Measurements from ENCODE around the gene CDKN3.
"Not testable (repeated sequence)": the region's sequence is repeated elsewhere in the genome, so short reads cannot be mapped to it uniquely, and the experiment has no call there.

Gene CDKN3

DNA sequence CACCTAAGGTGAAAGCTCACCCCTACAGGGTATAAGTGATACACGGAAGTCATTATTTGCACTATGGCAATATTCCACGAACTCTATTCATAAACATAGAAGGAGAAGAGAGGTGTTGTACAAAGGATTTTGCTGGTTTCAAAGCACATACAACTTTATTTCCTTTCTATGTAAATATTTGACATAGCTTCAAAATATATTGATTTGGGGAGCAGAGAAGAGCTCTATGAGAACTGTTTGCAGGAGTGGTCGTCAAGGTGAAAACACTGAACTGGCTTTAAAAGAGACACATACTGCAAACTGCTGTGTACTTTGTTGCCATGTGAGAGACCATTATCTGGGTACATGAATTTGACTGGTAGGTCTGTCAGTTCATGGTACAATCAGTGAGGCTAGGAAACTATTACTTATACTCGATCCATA, 27.7 kb downstream of the CDKN3 start:
- DNase-seq (ENCODE audit: low read depth in 2 of 2) = no peak

DNA sequence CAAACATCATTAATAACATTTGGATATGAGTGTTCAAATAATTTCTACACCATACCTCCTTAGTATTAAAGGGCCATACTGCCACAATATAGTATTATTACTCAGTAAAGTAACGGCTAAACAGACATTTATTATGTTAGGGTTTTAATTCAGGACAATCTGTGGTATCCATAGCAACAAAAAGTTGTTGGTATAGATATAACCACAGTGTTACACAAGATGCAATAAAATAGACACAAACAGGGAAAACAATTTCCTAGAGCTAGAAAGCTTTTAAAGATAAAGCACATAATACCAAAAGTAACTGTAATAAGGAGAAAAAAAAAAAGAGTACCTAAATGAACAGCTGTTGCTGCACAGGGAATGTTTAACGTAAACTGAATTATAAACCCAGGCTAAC, 28.3 kb downstream of the CDKN3 start:
- DNase-seq (ENCODE audit: low read depth in 2 of 2) = no peak

DNA sequence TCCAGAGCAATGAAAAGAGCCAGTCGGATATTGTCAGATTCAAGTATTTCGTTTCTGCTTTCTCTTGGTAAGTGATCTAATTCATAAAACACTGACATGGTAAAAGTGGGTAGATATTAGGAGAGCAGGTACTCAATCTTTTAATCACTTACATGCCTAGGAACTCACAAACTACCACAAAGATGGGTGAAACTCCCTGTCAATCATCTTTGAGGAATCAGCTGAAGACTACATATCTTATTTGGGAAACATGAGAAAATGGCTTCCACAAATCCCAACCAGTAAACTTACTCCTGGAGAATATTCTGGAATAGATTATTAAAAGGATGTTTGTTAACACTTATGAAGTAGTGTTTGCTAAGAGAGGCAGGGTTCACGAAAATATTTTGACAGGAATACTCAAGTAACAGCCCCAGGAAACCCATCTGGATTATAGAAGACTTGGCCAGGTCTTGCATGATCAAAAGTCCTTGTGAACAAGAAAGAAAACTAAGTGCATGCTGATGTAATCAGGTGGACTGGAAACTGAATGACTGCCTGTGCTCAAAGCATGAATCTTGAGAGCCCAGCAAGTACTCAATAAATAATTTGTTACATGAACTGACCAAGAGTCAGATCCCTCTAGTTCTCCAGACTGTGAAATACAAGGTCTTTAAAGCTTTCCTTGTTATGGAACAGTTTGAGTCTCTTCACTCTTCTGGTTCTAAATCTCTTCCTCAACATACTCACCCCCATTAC, 28.9 kb downstream of the CDKN3 start:
- DNase-seq (ENCODE audit: low read depth in 2 of 2) = no peak

DNA sequence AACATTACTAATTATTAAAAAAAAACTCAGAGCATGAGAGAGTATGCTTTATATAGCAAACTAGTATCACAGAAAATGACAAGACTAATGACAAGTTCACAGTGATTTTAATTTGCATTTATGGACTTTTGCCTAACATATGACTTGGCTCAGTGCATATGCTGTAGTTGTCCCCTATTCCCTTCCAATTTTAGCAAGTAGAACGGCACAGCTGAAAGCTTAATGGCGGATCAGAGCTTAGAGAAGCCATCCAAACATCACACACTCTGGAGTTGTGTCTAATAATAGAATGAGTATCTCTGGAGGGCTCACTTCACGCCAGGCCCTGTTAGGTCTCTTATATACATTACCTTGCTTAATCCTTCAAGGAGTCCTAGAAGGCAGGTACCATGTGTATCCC, 31.1 kb downstream of the CDKN3 start:
- no peak for DNase-seq (ENCODE audit: low read depth in 2 of 2)

DNA sequence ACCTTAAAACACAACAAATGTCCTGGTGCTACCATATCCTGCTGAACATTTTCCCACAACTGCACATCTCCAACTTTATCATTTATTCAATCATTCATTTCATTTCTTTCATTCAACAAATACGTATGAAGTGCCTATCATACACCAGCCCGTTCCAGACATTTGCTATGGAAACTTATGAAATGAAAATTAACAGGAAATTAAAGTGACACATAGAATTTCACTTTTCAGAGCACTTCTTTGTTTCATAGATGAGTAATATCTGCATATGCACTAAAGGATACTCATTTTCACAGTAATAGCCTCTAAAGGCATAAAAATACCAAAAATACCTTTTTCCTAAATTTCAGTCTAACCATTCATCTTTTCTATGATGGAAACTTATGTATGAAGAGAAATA, 31.7 kb downstream of the CDKN3 start:
- no peak for DNase-seq (ENCODE audit: low read depth in 2 of 2)

DNA sequence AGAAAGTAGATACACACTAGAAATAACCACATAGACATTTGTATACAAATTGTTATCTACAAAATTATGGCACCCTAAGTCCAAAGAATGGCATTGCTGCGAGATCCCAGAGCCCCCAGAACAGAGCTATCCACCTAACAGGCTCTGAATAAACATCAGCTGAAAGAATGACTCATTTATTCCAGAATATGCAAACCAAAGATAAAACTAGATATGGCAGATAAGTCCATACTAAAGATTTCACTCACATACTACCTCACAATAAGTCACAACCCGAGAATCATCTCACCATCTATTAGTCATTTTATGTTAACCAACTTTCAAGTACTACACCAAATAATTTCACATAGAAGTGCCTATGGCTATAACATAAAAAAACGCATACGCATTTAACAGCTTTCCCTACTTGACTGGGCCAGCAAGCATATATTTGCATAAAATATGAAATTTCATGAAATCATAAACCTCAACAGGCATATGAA, 38.7 kb downstream of the CDKN3 start:
- DNase-seq (ENCODE audit: low read depth in 2 of 2) = no peak

DNA sequence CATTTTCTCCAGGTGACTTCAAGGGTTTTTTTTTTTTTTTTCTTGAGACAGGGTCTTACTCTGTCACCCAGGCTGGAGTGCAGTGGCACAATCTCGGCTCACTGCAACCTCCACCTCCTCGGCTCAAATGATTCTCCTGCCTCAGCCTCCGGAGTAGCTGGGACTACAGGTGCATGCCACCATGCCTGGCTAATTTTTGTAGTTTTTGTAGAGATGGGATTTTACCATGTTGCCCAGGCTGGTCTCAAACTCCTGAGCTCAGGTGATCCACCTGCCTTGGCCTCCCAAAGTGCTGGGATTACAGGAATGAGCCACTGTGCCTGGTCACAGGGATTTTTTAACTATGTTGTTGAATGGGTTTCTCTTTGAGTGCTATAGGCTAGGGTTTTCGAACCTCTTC, 41.1 kb downstream of the CDKN3 start:
- DNase-seq (ENCODE audit: low read depth in 2 of 2) = not testable (repeated sequence)

DNA sequence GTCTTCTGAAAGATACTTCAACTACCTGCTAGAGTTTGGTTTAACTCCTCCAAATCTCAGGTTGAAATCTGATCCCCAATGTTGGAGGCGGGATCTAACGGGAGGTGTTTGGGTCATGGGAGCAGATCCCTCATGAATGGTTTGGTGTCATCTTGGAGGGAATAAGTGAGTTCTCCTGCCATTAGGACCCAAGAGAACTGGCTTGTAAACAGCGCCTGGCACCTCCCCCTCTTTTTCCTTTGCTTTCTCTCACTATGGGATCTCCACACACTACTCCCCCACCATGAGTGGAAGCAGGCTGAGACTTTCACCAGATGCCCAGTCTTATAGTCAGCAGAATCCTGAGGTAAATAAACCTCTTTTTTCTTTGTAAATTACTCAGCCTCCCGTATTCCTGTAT, 41.9 kb downstream of the CDKN3 start:
- no peak for DNase-seq (ENCODE audit: low read depth in 2 of 2)

DNA sequence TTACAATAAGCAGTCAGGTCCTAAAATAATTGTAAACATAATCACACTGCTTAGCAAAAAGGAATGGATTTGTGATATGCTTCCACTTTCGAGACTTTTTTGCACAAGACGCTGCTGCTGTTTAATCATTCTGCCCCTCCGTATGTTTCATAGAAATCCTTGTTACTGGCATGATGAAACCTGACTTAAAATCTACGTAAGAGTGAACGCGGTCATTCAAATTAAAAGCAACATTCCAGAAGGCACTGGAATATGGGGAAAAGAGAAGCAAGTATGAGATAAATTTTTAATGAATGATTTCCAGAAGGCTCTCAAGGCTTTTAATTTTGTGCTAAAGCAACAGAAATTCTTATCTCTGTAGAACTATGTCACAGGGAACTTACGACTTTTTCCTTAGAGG, 43.2 kb downstream of the CDKN3 start:
- no peak for DNase-seq (ENCODE audit: low read depth in 2 of 2)

DNA sequence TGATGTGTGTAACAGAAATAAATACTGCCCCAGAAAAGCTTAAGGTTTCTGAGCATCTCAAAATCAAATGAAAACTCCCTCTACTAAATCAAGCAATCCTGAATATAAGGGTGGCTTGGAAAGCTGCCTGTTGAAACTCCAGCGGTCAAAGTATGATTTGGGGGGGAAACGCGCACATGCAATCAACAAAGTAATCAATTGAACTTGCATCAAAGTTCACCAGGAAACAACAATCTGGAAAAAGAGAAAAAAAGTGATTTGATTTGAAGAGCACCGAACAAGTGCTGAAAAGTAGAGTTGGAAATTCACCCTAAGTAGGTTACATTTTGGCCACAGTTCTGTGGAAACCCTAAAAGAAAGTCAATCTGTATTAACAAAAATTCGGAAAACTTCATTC, 43.7 kb downstream of the CDKN3 start:
- DNase-seq (ENCODE audit: low read depth in 2 of 2) = no peak

DNA sequence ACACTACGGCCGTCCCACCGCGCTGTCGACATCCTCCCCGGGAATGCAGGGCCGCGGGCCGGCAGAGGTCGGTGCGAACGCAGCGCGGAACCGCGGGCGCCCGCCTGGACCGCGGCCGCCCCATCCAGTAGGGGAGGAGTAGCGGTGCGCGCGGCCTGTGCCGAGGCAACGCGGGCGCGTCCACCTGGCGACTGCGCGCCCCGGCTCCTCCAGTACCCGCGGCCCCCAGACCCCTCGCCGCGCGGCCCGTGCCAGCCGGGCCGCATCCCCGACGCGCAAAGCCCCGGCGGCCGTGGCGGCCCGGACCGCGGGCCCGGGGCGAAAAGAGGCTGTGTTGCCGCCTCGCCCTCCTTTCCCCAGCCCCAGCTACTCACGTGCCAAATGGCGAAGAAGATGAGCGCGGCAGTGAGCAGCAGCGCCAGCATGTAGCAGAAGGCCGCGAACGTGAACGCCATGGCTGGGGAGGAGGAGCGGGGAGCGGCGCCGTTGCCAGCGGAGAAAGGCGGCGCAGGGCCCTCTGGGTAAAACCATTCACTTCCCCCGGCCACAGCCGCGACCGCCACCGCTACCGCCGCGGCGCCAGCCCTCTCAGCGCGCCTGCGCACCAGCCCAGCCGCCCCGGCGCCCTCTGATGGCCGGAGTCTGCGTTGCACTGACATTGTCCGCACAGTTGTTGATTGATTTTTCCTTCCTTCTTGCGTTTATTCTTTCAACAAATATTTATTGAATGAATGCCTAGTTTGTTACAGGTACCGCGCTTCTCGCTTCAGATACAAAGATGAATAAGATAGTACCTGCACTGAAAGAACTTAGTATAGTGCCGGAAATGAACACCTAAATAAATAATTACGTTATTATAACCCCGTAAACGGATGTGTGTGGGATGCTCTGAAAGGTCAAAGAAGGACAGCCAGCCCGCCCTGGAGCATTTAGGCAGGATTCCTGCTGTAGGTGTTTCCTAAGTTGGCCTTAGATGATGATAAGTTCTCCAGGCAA, 44.4 kb downstream of the CDKN3 start, which contains the start of gene CNIH1:
Gene CNIH1, minus strand, starts transcription at position 502 of the 996 bp plus-strand sequence. Its CDS starts 47 bp downstream, at position 455.
- DNase-seq (ENCODE audit: low read depth in 2 of 2) = peak; percentile 84 to 86

DNA sequence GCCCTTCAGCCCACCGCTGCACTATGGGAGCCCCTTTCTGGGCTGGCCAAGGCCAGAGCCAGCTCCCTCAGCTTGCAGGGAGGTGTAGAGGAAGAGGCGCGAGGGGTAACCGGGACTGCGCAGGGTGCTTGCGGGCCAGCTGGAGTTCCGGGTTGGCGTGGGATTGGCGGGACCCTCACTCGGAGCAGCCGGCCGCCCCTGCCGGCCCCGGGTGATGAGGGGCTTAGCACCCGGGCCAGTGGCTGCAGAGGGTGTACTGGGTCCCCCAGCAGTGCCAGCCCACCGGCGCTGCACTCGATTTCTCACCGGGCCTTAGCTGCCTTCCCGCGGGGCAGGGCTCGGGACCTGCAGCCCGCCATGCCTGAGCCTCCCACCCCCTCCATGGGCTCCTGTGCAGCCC, 46.2 kb downstream of the CDKN3 start:
- not testable (repeated sequence) for DNase-seq (ENCODE audit: low read depth in 2 of 2)

DNA sequence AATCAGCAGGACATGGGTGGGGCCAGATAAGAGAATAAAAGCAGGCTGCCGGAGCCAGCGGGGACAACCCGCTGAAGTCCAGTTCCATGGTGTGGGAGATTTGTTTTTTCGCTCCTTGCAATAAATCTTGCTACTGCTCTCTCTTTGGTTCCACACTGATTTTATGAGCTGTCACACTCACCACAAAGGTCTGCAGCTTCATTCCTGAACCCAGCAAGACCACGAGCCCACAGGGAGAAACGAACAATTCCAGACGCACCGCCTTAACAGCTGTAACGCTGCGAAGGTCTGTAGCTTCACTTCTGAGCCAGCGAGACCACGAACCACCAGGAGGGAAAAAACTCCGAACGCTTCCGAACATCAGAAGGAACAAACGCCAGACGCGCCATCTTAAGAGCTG, 47.2 kb downstream of the CDKN3 start:
- peak; percentile 53 to 56 for DNase-seq (ENCODE audit: low read depth in 2 of 2)

DNA sequence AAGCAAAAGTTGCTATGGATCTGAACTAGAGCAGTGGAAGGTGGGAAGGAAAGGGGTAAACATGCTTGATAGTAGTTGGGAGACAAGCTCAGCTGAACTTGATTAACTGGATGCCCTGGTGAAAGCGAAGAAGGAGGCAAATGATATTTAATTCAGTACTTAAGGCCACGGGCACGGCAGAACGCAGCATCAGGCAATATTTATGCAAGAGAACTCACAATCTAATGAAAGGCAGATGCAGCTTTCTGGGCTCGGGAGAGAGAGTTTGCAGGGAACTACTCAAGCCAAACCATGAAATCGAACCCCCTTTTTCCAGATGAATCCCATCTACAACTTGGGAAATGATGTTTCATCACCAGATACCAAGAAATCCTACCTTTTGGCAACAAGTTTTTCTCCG, 47.9 kb downstream of the CDKN3 start:
- peak; percentile 80 to 84 for DNase-seq (ENCODE audit: low read depth in 2 of 2)

DNA sequence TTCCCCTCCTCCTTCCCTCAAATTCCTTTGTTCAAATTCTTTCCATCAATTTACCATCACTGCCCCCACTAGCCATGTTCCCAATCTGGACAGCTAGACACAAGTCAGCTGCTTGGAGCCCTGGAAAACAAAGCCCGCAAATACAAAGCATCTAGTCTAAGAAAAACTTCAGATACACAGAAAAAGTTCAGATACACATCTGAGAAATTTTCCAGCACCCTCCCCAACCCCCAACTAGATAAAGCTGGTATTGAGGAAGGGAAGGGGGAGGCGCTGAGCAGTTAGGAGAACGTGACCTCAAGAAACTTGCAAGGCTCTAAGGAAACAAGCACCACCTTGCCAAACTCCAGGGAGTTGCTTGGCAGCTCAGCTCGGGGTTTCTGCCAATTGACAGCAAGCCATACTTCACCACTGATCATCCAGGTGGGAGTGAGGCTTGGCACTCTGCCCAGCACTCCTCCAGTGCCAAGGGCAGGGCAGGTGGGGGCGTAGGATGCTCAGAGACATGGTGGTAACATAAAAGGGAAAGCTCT, 49.4 kb downstream of the CDKN3 start:
- DNase-seq (ENCODE audit: low read depth in 2 of 2) = no peak

DNA sequence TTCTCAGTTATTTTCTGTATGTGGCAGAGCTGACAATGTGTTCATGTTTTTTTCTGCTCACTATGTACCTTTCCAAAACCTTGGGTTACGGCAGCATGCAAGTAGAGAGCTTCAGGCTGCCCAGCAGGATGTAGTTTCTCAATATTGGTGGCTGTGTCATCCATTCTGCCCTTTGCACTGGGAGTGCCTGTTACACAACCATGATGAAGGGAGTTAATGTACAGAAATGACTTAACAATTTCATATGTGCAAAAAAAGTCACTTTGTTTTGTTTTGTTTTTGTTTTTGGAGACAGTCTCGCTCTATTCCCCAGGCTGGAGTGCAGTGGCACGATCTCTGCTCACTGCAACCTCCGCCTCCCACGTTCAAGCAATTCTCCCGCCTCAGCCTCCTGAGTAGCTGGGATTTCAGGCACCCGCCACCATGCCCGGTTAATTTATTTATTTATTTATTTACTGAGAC, 50.5 kb downstream of the CDKN3 start:
- DNase-seq (ENCODE audit: low read depth in 2 of 2) = no peak

DNA sequence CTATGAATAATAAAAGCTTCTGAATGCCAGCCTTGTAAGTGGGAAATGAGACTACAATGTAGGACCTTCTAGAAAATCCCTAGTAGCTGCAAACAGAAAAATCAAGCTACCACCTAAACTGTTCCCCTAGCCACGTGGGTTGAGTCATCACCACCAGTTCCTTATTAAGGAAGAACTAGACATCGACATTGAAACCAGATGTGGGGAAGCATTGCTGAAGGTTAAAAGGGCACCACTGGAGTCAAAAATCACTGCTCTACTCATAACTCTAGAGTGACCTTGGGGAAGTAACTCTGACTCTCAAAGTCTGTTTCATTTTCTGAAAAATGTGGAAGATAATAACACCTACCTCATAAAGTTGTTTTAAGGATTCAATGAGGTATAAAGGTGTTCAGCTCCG, 53.7 kb downstream of the CDKN3 start:
- DNase-seq (ENCODE audit: low read depth in 2 of 2) = peak; percentile 54 to 55

DNA sequence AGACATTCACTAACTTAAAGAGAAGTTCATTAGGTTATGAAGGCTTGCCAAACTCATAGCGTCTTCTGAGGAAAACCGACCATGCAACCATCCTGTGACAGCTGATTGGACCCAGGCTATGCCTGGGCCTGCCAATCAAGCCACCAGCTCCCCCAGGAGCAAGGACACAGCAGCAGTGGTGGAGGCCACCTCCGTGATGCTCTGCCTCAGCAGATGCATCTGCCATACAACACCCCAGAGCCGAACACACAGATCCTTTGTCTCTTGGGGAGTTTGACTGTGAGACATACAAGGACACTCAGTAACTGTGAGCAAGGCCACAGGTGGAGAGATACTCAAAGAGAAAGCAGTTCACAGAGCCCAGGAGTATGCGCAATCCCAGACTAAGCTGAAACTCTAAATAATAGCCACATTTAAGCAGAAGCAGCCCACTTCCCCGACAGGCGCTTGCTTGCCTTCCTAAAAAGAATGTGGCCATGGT, 54.4 kb downstream of the CDKN3 start:
- DNase-seq (ENCODE audit: low read depth in 2 of 2) = no peak

DNA sequence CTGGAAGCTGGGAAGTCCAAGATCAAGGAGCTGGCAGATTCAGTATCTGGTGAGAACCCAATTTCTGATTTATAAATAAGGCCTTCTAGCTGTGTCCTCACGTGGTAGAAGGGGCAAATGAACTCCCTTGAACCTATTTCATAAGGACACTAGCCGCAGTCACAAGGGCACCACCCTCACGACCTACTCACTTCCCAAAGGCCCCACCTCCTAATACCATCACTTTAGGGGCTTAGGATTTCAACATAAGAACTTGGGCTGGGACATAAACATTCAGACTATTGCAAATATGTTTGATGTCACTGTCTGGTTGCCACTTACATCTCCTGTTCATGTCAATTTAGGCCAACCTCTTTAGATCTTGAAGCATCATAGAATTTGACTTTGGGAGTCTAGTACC, 55.2 kb downstream of the CDKN3 start:
- no peak for DNase-seq (ENCODE audit: low read depth in 2 of 2)

DNA sequence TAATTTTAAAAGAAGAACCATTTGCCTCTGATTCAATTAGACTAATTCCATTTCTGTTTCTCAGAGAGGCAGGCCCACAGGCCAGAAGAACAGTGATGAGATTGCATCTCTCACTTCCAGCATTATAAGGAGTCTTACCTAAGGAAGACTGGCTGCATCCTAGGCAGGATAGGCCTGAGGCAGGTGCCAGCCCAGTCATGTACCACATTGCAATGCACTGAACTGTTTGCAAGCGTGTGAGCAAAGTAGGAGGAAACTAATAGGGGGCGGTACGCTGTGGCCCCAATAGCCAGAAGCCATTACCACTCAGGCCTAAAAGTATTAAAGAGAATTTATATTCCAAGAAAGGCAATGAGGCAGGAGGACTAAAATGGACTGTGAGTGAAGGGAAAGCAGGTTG, 56.4 kb downstream of the CDKN3 start:
- DNase-seq (ENCODE audit: low read depth in 2 of 2) = no peak

DNA sequence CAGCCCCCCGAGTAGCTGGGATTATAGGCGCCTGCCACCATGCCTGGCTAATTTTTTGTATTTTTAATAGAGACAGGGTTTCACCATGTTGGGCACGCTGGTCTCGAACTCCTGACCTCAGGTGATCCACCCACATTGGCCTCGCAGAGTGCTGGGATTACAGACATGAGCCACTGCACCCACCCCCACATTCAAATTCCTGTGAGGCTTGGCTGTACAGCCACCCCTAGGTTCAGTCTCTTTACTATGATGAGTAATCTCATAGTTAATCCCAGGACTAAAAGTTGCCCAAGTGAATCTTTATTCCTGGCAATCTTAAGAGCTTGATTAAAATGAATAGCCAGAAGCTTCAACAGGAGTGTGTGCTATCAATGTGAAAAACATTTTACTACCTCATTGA, 57.2 kb downstream of the CDKN3 start:
- DNase-seq (ENCODE audit: low read depth in 2 of 2) = not testable (repeated sequence)

DNA sequence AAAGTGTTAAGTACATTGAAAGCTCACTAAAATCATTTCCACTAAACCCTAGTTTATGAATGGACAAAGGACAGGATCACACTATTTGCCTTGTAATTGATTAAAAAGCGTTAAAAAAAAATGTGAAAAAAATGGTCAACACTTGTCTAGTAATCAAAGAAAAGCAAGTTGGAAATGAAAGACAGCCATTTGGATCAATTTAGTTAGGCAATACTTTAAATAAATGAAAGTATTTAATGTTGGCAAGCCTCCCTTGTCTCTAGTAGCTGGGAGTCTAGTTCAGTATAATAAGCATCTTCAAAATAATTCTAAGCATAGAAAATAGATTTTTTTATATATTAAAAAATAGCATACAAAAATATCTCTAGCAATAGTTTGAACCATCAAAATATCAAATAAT, 58.6 kb downstream of the CDKN3 start:
- no peak for DNase-seq (ENCODE audit: low read depth in 2 of 2)
